ENCODE data around the gene CTDSPL. TPM values are rescaled to one million over a fixed set of nuclear protein-coding genes. Genes with fewer than 3 reads are reported as not detected.

The CTDSPL gene
- total RNA-seq, 1 experiment from 2014 or later = 124 TPM

GRCh38 chr3:38015984-38016383 lies 154.3 kb downstream of the CTDSPL start:
- intact Hi-C loops (cut with micrococcal nuclease; ENCODE audit: unreplicated experiment) = no loop called here
- Histone ChIP-seq H3F3A (ENCODE audit: insufficient read depth, low read depth) (no peaks in the 10 kb centered on the region), H3K79me2 (ENCODE audit: low read depth) (no peaks in the 10 kb centered on the region), H3K4me3 (no peak overlapping the region), H4K20me1 (ENCODE audit: insufficient read depth) (no peaks in the 10 kb centered on the region), H3K27ac (no peak overlapping the region), H3K9me2 (ENCODE audit: insufficient read depth) (no peaks in the 10 kb centered on the region), H3K4me2 (no peak overlapping the region), H3K36me3 (ENCODE audit: low read depth) (no peaks in the 10 kb centered on the region), H2AFZ (no peak overlapping the region), H3K4me1 (replicated peaks; ENCODE audit: insufficient read depth) (no peaks in the 10 kb centered on the region), H3K9me3 (ENCODE audit: insufficient read depth, low read depth) (no peaks in the 10 kb centered on the region), H3K27me3 (ENCODE audit: insufficient read depth, low read depth) (no peaks in the 10 kb centered on the region)
- no peak for DNase-seq
- TF ChIP-seq CTCF (conservative IDR thresholded peaks at IDR 0.05) = no peak
- no peak for TF ChIP-seq EZH2 (IDR thresholded peaks at IDR 0.05; ENCODE audit: low read depth)
- CTCF ChIA-PET = interaction anchor here (0.7 kb wide), 1 partner anchor 271 kb away, joined by 3 read pairs; no protein-coding TSS in a partner anchor
- no TSS peak for BruUV-seq (replicated peaks)
- POLR2A ChIA-PET (ENCODE audit: unreplicated experiment) = interaction anchor here (0.6 kb wide), 1 partner anchor 121 kb away, joined by 4 read pairs; the partner anchor contains the start of gene ACAA1

DNA sequence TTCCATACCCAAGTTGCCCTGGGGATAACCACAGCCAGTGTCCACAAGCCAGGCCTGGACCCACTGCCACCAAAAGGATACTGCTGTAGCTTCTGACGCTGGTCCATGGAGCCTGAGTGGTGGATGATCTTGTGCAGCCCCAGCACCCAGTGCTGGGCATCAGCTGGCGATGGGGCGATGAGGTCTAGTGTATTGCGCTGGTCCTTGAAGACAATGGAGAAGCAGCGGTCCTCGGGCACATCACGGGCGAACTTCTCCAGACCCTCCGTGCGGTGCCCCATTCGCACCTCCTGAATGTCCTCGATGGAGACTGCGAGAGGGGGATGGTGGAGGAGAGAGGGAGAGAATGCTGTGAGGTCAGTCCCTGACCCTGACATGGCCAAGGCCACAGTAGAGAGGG lies 154.7 kb downstream of the CTDSPL start:
- Histone ChIP-seq H3K79me2 (ENCODE audit: low read depth) (no peaks in the 10 kb centered on the region), H3K27me3 (ENCODE audit: insufficient read depth, low read depth) (no peaks in the 10 kb centered on the region), H3K4me3 (no peak overlapping the region), H3K9me3 (ENCODE audit: insufficient read depth, low read depth) (no peaks in the 10 kb centered on the region), H3F3A (ENCODE audit: insufficient read depth, low read depth) (no peaks in the 10 kb centered on the region), H2AFZ (no peak overlapping the region), H3K4me2 (no peak overlapping the region), H3K9me2 (ENCODE audit: insufficient read depth) (no peaks in the 10 kb centered on the region), H3K36me3 (ENCODE audit: low read depth) (no peaks in the 10 kb centered on the region), H3K4me1 (replicated peaks; ENCODE audit: insufficient read depth) (no peaks in the 10 kb centered on the region), H3K27ac (no peak overlapping the region), H4K20me1 (ENCODE audit: insufficient read depth) (no peaks in the 10 kb centered on the region)
- ChIA-PET POLR2A (ENCODE audit: unreplicated experiment) (no interaction called here), CTCF (no interaction called here)
- no peak for TF ChIP-seq CTCF (conservative IDR thresholded peaks at IDR 0.05)
- no peak for TF ChIP-seq EZH2 (IDR thresholded peaks at IDR 0.05; ENCODE audit: low read depth)
- no peak for DNase-seq
- intact Hi-C loops (cut with micrococcal nuclease; ENCODE audit: unreplicated experiment) = no loop called here
- no TSS peak for BruUV-seq (replicated peaks)

- TF ChIP-seq EZH2 (IDR thresholded peaks at IDR 0.05; ENCODE audit: low read depth) (no peak), CTCF (conservative IDR thresholded peaks at IDR 0.05) (no peak)
- BruUV-seq (replicated peaks) = no TSS peak
- ChIA-PET POLR2A (ENCODE audit: unreplicated experiment) (no interaction called here), CTCF (interaction anchor here (0.6 kb wide), 1 partner anchor 626 kb away, joined by 3 read pairs; no protein-coding TSS in a partner anchor)
- no peaks in the 10 kb centered on the region for H3K36me3 ChIP-seq (ENCODE audit: low read depth)
- no peak for DNase-seq
- no peak overlapping the region for H3K4me2 ChIP-seq
- H3K79me2 ChIP-seq (ENCODE audit: low read depth) = no peaks in the 10 kb centered on the region
- no peaks in the 10 kb centered on the region for H3K27me3 ChIP-seq (ENCODE audit: insufficient read depth, low read depth)
- H3K4me1 ChIP-seq (replicated peaks; ENCODE audit: insufficient read depth) = no peaks in the 10 kb centered on the region
- intact Hi-C loops (cut with micrococcal nuclease; ENCODE audit: unreplicated experiment) = no loop called here
- no peak overlapping the region for H3K4me3 ChIP-seq
- H3F3A ChIP-seq (ENCODE audit: insufficient read depth, low read depth) = no peaks in the 10 kb centered on the region
- no peak overlapping the region for H3K27ac ChIP-seq
- no peaks in the 10 kb centered on the region for H4K20me1 ChIP-seq (ENCODE audit: insufficient read depth)
- no peaks in the 10 kb centered on the region for H3K9me3 ChIP-seq (ENCODE audit: insufficient read depth, low read depth)
- no peaks in the 10 kb centered on the region for H3K9me2 ChIP-seq (ENCODE audit: insufficient read depth)
- H2AFZ ChIP-seq = no peak overlapping the region
Observed at GRCh38 chr3:38016847-38017444, 155.3 kb downstream of the CTDSPL start.

All from PC-9 (cell line).